GM10847 (cell line): ENCODE data around the gene ZNF654.

Experiments used
- POLR2A ChIP-seq: IDR thresholded peaks from 2 replicates; pipeline ENCODE4 v1.6.1; 2011; ENCODE audit not compliant: insufficient read length; ENCODE audit errors: extremely low read depth

The ZNF654 gene

DNA sequence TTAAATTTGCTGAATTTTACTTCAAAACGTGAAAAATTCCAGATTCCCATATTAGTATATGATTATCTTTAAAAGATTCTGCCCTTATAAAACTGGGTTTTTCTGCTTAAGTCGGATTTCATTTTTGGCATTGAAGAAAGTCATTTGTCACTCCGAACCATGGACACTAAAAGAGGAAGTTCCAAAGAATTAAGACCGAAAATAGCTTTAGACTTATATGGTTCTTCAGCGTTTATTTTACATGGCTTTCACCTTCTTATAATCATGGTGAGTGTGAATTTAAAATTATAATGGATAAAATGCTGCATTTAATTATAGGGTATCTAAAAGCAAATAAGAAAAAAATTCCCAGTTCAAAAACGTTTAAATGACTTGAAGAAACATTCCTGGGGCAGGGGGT, 91.8 kb downstream of the ZNF654 start:
- TF ChIP-seq POLR2A = no peak

DNA sequence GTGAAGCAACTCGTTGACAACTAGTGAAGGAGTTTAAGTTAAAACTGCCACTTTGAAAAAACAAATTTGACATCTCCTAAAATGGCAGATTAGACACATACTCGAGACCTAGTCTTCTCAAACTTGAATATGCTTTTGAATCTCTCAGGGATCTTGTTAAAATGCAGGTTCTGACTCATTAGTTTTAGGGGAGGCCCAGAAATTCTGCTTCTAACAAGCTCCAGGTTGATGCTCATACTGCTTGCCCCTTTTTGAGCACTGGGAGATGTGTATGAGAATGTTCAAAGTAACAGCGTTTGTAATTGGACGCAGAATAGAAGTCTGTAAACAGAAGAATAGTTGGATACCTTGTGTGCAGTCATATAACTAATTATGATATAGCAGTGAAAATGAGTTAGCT, 92.3 kb downstream of the ZNF654 start:
- TF ChIP-seq POLR2A = no peak

DNA sequence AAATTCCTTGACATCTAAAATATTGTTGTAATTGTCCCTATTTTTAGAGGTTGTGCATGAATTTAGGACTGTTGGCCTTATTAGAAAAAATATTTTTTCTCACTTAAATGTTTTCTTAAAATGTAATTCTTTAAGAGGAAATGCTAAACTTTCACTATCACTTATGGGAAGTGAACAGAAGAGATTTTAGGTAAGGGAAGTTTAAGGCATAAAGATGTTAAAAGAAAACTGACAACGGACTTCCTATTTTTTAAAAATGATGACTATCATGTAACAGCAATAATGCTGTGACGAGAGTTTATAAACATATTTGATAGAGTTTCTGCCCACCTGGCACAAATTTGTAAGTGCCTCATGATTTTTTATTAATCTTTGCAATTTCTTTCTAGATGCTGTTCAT, 93.8 kb downstream of the ZNF654 start:
- no peak for TF ChIP-seq POLR2A

DNA sequence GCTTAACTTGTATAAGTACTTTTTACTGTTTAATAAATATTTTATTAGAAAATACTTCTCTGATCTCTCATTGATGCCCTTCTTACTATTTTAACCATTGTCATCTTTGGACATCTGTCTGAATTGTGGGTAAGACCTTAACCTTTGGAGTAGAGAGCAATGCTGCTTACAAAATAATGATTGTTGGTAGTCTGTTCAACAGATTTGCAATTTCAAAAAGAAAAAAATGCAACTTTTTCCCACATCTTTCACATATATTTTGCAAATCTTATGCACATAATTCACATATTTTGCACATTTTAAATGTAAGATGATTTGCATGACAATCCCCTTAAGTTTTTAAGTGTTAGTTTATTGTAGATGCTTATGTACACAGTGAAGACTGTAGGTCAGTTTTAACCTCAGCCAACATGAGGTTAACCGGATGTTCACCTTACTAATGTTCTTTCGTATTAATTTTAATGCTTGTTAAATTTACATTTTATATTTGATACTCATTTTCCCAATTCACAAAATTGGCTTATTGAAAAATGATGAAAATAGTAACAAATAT, 107.4 kb downstream of the ZNF654 start:
- no peak for TF ChIP-seq POLR2A

DNA sequence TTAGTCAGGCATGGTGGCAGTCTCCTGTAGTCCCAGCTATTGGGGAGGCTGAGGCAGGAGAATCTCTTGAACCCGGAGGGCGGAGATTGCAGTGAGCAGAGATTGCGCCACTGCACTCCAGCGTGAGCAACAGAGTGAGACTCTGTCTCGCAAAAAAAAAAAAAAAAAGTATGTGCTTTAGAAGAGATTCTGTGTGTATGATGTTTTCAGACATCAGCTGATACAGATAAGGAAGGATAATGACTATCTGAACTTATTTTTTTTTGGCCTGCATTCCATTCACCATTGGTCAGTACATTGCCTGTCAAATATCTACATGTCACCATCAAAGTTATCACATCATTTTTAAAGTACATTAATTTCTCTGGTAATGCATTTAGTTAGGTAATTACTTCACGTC, 108.1 kb downstream of the ZNF654 start:
- TF ChIP-seq POLR2A = no peak

DNA sequence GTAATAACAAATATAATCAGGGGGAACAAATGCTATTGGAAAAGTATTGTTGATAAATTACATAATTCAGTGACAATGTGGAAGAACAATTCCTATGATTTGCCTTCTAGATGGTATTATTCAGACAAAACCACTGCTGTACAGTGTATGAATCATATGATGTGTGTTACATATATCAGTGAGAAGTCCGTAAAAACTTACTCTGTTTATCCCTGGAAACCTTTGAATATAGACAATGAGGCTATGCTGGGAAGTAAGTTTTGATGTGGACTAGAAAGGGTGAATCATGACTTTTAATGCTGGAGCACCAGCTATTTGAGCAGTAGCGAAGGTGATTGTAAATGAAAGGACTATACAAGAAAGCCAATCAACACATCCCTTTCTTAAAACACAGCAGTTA, 108.6 kb downstream of the ZNF654 start:
- no peak for TF ChIP-seq POLR2A

DNA sequence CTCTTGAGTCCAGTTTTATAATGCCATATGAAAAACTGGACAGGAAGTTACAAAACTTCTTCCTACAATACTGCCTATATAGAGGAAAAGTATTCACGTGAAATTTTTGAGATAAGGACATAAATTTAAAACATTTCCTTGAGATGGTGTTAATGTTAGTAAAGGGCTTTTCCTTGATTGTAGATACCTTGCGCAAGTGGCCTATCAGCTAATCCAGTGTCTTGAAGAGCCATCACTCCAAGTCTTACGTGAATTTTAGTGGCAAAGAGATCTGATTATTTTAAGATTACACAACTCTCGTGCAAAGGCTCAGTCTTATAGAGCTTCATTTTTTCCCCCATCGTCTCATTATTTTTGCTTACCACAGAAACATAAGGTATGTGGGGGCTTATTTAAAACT, 109.1 kb downstream of the ZNF654 start:
- TF ChIP-seq POLR2A = no peak

DNA sequence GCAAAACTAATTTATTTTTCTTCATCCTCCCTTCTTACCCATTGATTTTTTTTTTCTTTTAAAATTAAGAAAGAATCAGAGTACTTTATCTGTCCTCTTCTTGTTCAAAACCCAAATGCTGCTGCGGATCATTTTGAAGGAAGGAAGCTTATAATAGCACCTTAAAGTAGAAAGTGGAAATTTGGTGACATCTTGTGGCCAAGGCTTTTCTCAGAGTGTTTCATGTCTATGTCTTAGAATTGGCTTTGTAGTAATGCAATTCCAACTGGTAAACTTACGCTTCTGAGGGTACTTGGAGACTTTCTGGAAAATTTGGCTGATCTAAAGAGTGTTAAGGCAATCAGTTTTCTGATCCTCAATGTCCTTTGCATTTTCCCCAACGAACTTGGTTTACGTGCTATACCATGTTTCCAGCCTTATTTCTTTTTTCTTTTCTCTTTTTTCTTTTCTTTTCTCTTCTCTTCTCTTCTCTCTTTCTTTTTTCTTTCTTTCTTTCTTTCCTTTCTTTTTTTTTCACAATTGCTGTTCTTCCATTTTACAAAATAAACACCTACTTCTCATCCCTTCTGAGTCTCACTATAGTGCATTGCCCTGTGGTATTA, 121.4 kb downstream of the ZNF654 start:
- no peak for TF ChIP-seq POLR2A

DNA sequence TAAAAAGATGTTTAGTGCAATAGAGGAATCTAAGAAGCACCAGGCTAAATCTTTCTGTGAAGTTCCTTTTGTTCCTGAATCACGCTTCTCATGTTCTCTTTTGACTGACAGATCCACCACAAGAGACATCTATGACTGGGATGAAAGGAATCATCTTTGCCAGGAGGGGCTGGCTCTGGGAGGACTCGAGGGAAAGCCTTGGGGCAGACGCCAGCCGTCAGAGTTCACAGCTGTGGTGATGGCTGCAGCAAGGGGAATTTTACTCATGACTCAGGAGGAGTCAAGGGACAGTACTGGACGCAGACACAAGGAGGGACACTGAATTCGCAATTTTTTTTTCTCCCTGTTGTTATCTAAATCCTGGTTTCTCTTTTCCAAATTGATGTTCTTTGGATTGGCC, 129.4 kb downstream of the ZNF654 start:
- no peak for TF ChIP-seq POLR2A

DNA sequence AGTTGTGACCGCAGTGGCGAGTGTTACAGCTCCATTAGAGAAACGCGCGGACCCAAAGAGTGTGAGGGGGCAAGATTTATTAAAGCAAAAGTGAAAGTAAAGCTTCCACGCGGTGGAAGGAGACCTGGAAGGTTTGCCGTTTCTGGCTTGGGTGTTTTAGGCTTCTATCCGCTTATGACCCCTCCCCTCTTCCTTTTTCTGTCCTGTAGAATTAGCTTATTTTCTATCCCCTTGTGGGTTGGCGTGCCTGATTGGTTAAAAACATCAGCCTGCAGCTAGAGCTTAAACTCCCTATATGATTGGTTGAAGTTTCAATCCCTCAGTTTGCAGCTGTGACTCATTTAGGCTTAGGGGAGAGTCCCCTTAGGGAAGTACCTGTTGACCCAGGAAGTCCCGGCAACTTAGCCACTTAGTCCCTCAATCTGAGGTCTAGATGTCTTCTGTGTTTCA, 130.3 kb downstream of the ZNF654 start:
- no peak for TF ChIP-seq POLR2A

DNA sequence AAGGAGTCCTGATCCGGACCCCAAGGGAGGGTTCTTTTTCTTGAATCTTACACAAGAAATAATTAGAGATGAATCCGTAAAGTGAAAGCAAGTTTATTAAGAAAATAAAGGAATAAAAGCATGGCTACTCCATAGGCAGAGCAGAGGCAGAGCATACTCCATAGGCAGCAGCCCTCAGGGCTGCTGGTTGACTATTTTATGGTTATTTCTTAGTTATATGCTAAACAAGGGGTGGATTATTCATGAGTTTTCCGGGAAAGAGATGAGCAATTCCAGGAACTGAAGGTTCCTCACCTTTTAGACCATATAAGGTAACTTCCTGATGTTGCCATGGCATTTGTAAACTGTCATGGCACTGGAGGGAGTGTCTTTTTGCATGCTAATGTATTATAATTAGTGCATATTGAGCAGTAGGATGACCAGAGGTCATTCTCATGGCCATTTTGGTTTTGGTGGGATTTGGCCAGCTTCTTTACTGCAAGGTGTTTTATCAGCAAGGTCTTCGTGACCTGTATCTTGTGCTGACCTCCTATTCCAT, 132.9 kb downstream of the ZNF654 start:
- TF ChIP-seq POLR2A = no peak

DNA sequence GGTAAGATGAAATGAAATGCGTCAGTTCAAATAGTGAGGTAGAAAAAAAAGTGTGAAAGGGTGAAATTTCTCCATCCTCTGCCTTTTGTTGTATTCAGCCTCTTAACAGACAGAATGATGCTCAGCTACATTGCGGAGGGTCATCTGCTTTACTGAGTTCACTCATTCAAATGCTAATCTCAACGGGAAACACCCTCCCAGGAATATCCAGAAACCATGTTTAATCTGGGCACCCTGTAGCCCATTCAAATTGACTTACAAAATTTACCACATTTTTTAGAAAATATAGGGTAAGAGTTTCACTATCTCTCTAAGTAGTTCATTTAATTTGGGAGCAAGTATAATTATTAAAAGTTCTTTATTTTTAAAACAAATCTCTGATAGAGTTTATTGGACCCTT, 133.6 kb downstream of the ZNF654 start:
- TF ChIP-seq POLR2A = no peak
